SH-SY5Y (cell line): ENCODE measurements around the gene ARL2BP.

Experiments used
- GATA2 ChIP-seq: IDR thresholded peaks from 2 replicates; pipeline ENCODE4 v1.6.1; 2011; ENCODE audit warnings: mild to moderate bottlenecking, low read depth, low read length
- GATA3 ChIP-seq: IDR thresholded peaks from 2 replicates; pipeline ENCODE4 v1.6.1; 2011; ENCODE audit warnings: low read depth, mild to moderate bottlenecking, low read length, moderate library complexity

DNA sequence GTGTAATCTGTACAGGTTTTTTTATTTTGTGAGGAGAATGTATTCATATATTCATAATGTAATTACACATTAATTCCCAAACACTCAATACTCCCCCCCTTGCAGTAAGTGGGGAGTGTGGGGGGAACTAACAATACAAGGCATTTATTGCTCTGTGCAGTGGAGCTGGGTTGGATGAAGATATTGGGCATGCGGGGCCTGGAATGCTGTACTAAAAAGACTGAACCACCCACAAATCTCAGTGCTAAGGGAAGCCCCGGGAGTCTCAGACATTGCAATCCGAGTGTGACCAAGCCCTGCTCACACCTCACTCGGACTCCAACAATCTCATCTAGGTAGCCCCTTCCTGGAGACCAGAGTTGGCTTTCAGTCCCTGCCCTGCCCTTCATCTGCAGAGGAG, 33.4 kb downstream of the ARL2BP start:
- no peak for TF ChIP-seq GATA3
- no peak for TF ChIP-seq GATA2
